Neutrophil (primary cell): ENCODE data around the gene PCDH18.

Experiments used
- H3K27ac ChIP-seq: fragments of 200-600 bp; sonication (generic); 2 replicates; pipeline ENCODE4 v1.5.1; 2016; ENCODE audit warnings: mild to moderate bottlenecking, moderate library complexity
- H3K27me3 ChIP-seq: fragments of 200-600 bp; sonication (generic); 2 replicates; pipeline ENCODE4 v1.6.0; 2016; ENCODE audit warnings: mild to moderate bottlenecking
- H3K36me3 ChIP-seq: fragments of 200-600 bp; sonication (generic); 2 replicates; pipeline ENCODE4 v1.5.1; 2017
- H3K4me1 ChIP-seq, 2 experiments: fragments of 200-600 bp in 1 of 2; sonication (generic) in 1 of 2; 1 replicate in 1 of 2; 2 replicates in 1 of 2; pipeline versions ENCODE4 v1.5.1 to v1.6.1; 2013 to 2016; ENCODE audit warnings: low read depth in 1 of 2, low read length in 1 of 2, mild to moderate bottlenecking in 1 of 2, moderate library complexity in 1 of 2; ENCODE audit not compliant: control insufficient read depth in 1 of 2, insufficient read depth in 1 of 2
- H3K4me3 ChIP-seq, 2 experiments: fragments of 200-600 bp in 1 of 2; sonication (generic) in 1 of 2; 1 replicate in 1 of 2; 2 replicates in 1 of 2; pipeline ENCODE4 v1.5.1; 2013 to 2016; ENCODE audit warnings: low read depth in 1 of 2, low read length in 1 of 2, mild to moderate bottlenecking in 1 of 2, moderate library complexity in 1 of 2
- H3K9me3 ChIP-seq: fragments of 200-600 bp; sonication (generic); 2 replicates; pipeline ENCODE4 v1.5.1; 2016
- TF ChIP-seq, protein P1 (sequence below): fragments of 200-600 bp; sonication (generic); IDR thresholded peaks from 2 replicates; pipeline ENCODE4 v1.5.1; 2016; ENCODE audit warnings: antibody characterized with exemption

Gene PCDH18

DNA sequence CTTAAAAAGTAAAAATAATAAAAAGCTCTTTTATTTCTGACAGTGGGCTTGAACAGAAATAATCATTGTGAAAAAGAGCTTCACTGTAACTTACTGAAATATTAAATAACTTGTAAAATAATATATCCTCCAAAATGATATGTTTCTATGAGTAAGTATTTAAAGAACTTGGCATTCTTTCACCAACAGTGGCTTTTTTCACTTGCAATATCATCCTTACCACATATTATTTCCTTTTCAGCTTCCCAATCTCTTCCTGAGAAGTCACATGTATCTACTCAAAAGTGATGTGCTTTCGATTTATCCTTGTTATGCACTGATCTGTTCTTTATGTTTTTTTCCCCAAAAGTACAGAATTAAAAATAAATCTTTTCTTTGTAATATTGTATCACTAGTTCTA, 2.2 kb upstream of the PCDH18 start:
- Histone ChIP-seq H3K36me3 (no peaks in the 10 kb centered on the region), H3K27ac (no peak overlapping the region), H3K4me3 (no peak overlapping the region), H3K9me3 (no peaks in the 10 kb centered on the region), H3K27me3 (peaks cover 10% of the 10 kb centered on the region), H3K4me1 (no peaks in the 10 kb centered on the region)
- TF ChIP-seq, protein P1, sequence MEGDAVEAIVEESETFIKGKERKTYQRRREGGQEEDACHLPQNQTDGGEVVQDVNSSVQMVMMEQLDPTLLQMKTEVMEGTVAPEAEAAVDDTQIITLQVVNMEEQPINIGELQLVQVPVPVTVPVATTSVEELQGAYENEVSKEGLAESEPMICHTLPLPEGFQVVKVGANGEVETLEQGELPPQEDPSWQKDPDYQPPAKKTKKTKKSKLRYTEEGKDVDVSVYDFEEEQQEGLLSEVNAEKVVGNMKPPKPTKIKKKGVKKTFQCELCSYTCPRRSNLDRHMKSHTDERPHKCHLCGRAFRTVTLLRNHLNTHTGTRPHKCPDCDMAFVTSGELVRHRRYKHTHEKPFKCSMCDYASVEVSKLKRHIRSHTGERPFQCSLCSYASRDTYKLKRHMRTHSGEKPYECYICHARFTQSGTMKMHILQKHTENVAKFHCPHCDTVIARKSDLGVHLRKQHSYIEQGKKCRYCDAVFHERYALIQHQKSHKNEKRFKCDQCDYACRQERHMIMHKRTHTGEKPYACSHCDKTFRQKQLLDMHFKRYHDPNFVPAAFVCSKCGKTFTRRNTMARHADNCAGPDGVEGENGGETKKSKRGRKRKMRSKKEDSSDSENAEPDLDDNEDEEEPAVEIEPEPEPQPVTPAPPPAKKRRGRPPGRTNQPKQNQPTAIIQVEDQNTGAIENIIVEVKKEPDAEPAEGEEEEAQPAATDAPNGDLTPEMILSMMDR = no peak

DNA sequence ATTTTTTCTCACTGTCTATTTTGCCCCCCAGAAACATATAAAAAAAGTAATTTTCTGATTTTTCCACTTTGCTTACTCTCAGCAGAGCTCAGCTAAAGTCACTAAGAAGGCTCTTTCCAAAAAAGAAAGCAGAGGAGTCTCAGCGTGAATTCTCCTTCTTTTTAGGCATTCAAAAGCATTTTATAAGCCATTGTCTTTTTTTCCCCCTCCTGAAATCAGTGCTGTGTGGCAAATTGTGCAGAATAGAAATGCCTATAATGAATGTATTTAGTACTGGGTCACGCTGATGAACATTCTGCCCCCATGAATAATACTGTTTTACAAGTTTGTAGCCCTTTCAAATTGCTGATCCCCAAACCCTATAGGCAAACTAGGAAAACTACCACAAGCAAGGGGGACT, 1.6 kb upstream of the PCDH18 start:
- H3K9me3 ChIP-seq = no peaks in the 10 kb centered on the region
- H3K4me1 ChIP-seq = no peaks in the 10 kb centered on the region
- H3K4me3 ChIP-seq = no peak overlapping the region
- H3K27ac ChIP-seq = no peak overlapping the region
- TF ChIP-seq, protein P1 = no peak
- peaks cover 10% of the 10 kb centered on the region for H3K27me3 ChIP-seq
- H3K36me3 ChIP-seq = no peaks in the 10 kb centered on the region

DNA sequence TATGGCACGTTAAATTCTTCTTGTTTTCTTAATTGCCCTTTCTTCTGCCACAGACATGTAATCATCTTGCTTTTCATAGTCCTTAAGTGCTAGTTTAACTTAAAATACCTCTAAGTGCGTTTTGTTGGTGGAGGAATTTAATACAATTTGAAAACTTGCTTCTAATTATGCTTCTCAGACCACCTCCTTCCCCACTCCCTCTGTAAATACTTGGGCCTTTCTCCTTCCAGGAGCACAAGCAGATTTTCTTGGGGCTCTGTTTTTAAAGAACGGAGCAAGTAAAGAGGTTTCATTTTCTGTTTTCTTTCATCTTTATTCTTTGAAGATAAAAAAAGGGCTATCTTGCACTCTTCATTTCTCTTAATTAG, 559 bp upstream of the PCDH18 start:
- peaks cover 10% of the 10 kb centered on the region for H3K27me3 ChIP-seq
- no peaks in the 10 kb centered on the region for H3K36me3 ChIP-seq
- no peaks in the 10 kb centered on the region for H3K4me1 ChIP-seq
- TF ChIP-seq, protein P1 = no peak
- no peak overlapping the region for H3K4me3 ChIP-seq
- H3K27ac ChIP-seq = no peak overlapping the region
- H3K9me3 ChIP-seq = no peaks in the 10 kb centered on the region

DNA sequence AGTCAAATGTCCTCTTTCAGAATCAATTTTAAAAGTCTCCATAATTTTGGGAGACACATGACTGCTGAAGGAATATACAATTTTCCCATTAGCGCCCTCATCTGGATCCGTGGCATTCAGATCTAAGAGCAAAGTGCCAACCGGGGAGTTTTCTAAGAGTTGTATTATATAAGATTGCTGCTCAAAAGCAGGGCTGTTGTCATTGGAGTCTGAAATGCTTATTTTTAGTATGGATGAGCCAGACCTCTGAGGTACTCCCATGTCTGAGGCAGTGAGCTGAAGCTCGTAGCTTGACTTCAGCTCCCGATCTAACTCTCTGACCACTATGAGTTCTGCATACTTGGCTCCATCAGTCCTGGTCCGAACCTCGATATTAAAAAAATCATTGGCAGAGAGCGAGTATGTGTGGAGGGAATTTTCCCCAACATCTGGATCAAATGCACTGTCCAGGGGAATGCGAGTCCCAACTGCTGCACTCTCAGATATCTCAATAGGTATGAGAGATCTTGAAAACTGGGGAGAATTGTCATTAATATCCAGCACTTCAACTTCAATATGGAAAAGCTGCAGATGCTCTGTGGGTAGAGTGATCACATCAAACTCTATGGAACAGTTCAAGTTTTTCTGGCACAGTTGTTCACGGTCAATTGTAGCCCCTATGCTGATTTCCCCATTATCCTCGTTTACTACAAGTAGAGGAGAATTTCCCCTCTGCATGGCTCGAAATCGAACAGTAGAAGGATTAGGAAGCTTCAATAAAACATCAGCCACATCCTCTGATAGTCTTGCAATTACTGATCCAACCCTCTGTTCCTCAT, 917 bp downstream of the PCDH18 start:
- Histone ChIP-seq H3K27me3 (peaks cover 10% of the 10 kb centered on the region), H3K9me3 (no peaks in the 10 kb centered on the region), H3K36me3 (no peaks in the 10 kb centered on the region), H3K27ac (no peak overlapping the region), H3K4me3 (no peak overlapping the region), H3K4me1 (no peaks in the 10 kb centered on the region)
- TF ChIP-seq, protein P1 = no peak

DNA sequence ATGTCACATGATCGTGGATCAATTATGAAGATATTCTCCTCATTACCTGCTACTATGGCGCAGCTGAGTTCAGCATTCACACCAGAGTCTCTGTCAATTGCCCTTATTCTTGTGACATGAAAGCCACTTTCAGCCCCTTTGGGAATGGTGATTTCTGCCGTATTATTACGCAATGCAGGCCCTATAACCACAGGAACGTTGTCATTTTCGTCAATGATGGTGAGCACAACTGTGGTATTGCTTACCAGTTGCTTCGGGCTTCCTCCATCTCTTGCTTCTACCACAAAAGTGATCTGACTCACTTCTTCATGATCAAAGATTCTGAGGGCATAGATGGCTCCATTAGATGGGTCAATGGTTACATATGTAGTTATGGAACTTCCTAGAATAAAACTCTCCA, 2.1 kb downstream of the PCDH18 start:
- Histone ChIP-seq H3K27ac (no peak overlapping the region), H3K4me3 (no peak overlapping the region), H3K9me3 (no peaks in the 10 kb centered on the region), H3K36me3 (no peaks in the 10 kb centered on the region), H3K27me3 (peaks cover 10% of the 10 kb centered on the region), H3K4me1 (no peaks in the 10 kb centered on the region)
- TF ChIP-seq, protein P1 = no peak
